WTC11 (cell line): ENCODE measurements around the gene CLEC1B.

ENCODE experiments used
- CTCF ChIP-seq: fragments of 200-600 bp; IDR thresholded peaks from 2 replicates; pipeline ENCODE4 v1.8.0; 2022; ENCODE audit warnings: antibody characterized with exemption
- IRF1 ChIP-seq: sonication (generic); formaldehyde crosslinking; IDR thresholded peaks from 2 replicates; pipeline ENCODE4 v1.8.0; 2023; ENCODE audit warnings: missing genetic modification reagents
- PRRX2 ChIP-seq: fragments of 250-450 bp; sonication (Bioruptor Pico); IDR thresholded peaks from 2 replicates; pipeline ENCODE4 v1.8.0; 2021; ENCODE audit warnings: mild to moderate bottlenecking
- RORB ChIP-seq: fragments of 250-450 bp; sonication (Bioruptor Pico); IDR thresholded peaks from 2 replicates; pipeline ENCODE4 v1.9.0; 2021; ENCODE audit warnings: mild to moderate bottlenecking
- USF1 ChIP-seq: sonication (generic); formaldehyde crosslinking; IDR thresholded peaks from 2 replicates; pipeline ENCODE4 v1.8.0; 2022; ENCODE audit warnings: mild to moderate bottlenecking, missing genetic modification reagents
- ZNF232 ChIP-seq: sonication (generic); formaldehyde crosslinking; IDR thresholded peaks from 2 replicates; pipeline ENCODE4 v1.8.0; 2022; ENCODE audit warnings: mild to moderate bottlenecking, missing genetic modification reagents
- TF ChIP-seq, protein P1 (sequence below): sonication (generic); formaldehyde crosslinking; IDR thresholded peaks from 2 replicates; pipeline ENCODE4 v1.8.1; 2023; ENCODE audit warnings: mild to moderate bottlenecking, moderate library complexity, missing genetic modification reagents
- TF ChIP-seq, protein P2 (sequence below): sonication (generic); formaldehyde crosslinking; IDR thresholded peaks from 2 replicates; pipeline ENCODE4 v1.8.0; 2022; ENCODE audit warnings: mild to moderate bottlenecking, missing genetic modification reagents

- TF ChIP-seq USF1 (CRISPR knock-in tag): no peak
- no peak for TF ChIP-seq RORB (CRISPR knock-in tag)
- TF ChIP-seq CTCF: no peak
- TF ChIP-seq IRF1 (CRISPR knock-in tag): no peak
- TF ChIP-seq PRRX2 (CRISPR knock-in tag): no peak
- TF ChIP-seq, protein P1, sequence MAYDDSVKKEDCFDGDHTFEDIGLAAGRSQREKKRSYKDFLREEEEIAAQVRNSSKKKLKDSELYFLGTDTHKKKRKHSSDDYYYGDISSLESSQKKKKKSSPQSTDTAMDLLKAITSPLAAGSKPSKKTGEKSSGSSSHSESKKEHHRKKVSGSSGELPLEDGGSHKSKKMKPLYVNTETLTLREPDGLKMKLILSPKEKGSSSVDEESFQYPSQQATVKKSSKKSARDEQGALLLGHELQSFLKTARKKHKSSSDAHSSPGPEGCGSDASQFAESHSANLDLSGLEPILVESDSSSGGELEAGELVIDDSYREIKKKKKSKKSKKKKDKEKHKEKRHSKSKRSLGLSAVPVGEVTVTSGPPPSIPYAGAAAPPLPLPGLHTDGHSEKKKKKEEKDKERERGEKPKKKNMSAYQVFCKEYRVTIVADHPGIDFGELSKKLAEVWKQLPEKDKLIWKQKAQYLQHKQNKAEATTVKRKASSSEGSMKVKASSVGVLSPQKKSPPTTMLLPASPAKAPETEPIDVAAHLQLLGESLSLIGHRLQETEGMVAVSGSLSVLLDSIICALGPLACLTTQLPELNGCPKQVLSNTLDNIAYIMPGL (CRISPR knock-in tag): no peak
- TF ChIP-seq, protein P2, sequence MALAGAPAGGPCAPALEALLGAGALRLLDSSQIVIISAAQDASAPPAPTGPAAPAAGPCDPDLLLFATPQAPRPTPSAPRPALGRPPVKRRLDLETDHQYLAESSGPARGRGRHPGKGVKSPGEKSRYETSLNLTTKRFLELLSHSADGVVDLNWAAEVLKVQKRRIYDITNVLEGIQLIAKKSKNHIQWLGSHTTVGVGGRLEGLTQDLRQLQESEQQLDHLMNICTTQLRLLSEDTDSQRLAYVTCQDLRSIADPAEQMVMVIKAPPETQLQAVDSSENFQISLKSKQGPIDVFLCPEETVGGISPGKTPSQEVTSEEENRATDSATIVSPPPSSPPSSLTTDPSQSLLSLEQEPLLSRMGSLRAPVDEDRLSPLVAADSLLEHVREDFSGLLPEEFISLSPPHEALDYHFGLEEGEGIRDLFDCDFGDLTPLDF (CRISPR knock-in tag): no peak
- TF ChIP-seq ZNF232 (CRISPR knock-in tag): no peak
These were observed 55.7 kb downstream of the CLEC1B start for GRCh38 chr12:9943240-9943639.
